Choroid plexus epithelial cell (primary cell): ENCODE data around the gene CSMD2.

Experiments used
- DNase-seq: peaks from one replicate; pipeline ENCODE4 v3.0.0-alpha.2; 2010; ENCODE audit warnings: low read depth
- H3K4me3 ChIP-seq: 2 replicates; pipeline ENCODE4 v1.5.1; 2011; ENCODE audit warnings: low read depth, mild to moderate bottlenecking, control low read depth, low read length, moderate library complexity
- TF ChIP-seq, protein P1 (sequence below): conservative IDR thresholded peaks from 2 replicates; pipeline ENCODE4 v1.5.1; 2011; ENCODE audit warnings: low read depth, mild to moderate bottlenecking, control low read depth, inconsistent platforms, low read length, moderate library complexity

CSMD2 gene

DNA sequence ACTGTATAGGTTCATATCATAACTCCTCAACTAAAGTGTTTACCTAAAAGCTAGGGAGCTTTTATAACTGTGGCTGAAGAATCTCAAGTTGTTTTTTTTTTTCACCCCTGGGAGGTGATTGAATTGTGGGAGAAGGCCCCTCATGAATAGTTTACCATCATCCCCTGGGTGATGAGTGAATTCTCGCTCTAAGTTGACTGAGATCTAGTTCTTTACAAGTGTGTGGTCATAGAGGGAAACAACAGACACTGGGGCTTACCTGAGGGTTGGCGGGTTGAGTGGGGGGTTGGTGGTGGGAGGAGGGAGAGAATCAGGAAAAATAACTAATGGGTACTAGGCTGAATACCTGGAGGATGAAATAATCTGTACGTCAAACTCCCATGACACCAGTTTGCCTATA is 700.5 kb downstream of the CSMD2 start:
- no peak overlapping the region for H3K4me3 ChIP-seq
- no peak for DNase-seq
- TF ChIP-seq, protein P1, sequence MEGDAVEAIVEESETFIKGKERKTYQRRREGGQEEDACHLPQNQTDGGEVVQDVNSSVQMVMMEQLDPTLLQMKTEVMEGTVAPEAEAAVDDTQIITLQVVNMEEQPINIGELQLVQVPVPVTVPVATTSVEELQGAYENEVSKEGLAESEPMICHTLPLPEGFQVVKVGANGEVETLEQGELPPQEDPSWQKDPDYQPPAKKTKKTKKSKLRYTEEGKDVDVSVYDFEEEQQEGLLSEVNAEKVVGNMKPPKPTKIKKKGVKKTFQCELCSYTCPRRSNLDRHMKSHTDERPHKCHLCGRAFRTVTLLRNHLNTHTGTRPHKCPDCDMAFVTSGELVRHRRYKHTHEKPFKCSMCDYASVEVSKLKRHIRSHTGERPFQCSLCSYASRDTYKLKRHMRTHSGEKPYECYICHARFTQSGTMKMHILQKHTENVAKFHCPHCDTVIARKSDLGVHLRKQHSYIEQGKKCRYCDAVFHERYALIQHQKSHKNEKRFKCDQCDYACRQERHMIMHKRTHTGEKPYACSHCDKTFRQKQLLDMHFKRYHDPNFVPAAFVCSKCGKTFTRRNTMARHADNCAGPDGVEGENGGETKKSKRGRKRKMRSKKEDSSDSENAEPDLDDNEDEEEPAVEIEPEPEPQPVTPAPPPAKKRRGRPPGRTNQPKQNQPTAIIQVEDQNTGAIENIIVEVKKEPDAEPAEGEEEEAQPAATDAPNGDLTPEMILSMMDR: no peak
